PC-9 (cell line): ENCODE results near the gene FBLN2.

ENCODE experiments used
- CTCF ChIP-seq: fragments of 200-600 bp; sonication (generic); conservative IDR thresholded peaks from 2 replicates; pipeline ENCODE4 v1.6.1; 2017; ENCODE audit warnings: mixed run types, antibody characterized with exemption, mild to moderate bottlenecking, moderate library complexity
- EZH2 ChIP-seq: fragments of 200-600 bp; sonication (generic); IDR thresholded peaks from 2 replicates; pipeline ENCODE4 v1.8.0; 2017; ENCODE audit warnings: antibody characterized with exemption, low read depth

- TF ChIP-seq CTCF (no peak), EZH2 (no peak)
These were observed 11.5 kb upstream of the FBLN2 start for GRCh38 chr3:13537244-13537908.
